GM10847 (cell line): ENCODE measurements around the gene VARS1.

Experiments used
- POLR2A ChIP-seq: IDR thresholded peaks from 2 replicates; pipeline ENCODE4 v1.6.1; 2011; ENCODE audit not compliant: insufficient read length; ENCODE audit errors: extremely low read depth

Gene VARS1

DNA sequence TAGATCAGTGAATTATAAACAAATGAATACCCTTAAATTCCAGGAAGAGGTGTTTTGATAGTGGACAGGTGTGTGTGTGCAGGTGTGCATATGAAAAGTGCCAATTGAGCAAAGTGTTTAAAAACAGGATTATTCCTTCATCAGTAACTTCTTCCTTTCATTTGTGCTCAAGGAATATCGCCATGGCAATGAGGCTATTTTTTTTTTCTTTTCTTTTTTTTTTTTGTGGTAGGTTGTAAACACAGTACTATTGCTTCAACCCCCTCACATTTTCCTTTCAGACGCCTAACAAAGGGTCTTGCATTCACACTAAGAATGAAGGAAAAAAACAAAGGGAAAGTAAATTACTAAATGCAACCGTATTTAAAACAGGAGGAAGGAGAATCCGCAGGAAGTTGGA lies 30.0 kb upstream of the VARS1 start:
- no peak for TF ChIP-seq POLR2A

- no peak for TF ChIP-seq POLR2A
These were observed 26.7 kb upstream of the VARS1 start for GRCh38 chr6:31822036-31822821.

GRCh38 chr6:31821301-31822035 lies 25.9 kb upstream of the VARS1 start:
- peak; percentile 67 for TF ChIP-seq POLR2A

- no peak for TF ChIP-seq POLR2A
These were observed 24.3 kb upstream of the VARS1 start for GRCh38 chr6:31819871-31820299.

- peak; percentile 57 for TF ChIP-seq POLR2A
These were observed 19.7 kb upstream of the VARS1 start, which contains the start of the genes HSPA1A and HSPA1L for GRCh38 chr6:31815025-31815838. Gene HSPA1A, plus strand, starts transcription at chr6:31815543. Its CDS starts 214 bp downstream, at chr6:31815757. Gene HSPA1L, minus strand, starts transcription at chr6:31815283. Its CDS starts 3,311 bp downstream, at chr6:31811972.

- TF ChIP-seq POLR2A = no peak
These were observed 19.1 kb upstream of the VARS1 start for GRCh38 chr6:31814677-31815024.

- no peak for TF ChIP-seq POLR2A
These were observed 17.9 kb upstream of the VARS1 start for GRCh38 chr6:31813465-31813849.

DNA sequence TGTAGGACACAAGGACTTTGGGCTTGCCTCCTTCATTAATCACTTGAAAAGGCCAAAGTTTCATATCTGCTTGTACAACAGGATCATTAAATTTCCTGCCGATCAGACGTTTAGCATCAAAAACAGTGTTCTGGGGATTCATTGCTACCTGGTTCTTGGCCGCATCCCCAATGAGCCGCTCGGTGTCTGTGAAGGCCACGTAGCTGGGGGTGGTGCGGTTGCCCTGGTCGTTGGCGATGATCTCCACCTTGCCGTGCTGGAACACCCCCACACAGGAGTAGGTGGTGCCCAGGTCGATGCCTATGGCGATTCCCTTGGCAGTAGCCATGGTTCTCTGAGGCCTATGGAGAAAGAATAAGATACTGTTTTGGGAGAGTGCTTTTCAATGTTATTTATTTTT lies 16.1 kb upstream of the VARS1 start:
- no peak for TF ChIP-seq POLR2A

DNA sequence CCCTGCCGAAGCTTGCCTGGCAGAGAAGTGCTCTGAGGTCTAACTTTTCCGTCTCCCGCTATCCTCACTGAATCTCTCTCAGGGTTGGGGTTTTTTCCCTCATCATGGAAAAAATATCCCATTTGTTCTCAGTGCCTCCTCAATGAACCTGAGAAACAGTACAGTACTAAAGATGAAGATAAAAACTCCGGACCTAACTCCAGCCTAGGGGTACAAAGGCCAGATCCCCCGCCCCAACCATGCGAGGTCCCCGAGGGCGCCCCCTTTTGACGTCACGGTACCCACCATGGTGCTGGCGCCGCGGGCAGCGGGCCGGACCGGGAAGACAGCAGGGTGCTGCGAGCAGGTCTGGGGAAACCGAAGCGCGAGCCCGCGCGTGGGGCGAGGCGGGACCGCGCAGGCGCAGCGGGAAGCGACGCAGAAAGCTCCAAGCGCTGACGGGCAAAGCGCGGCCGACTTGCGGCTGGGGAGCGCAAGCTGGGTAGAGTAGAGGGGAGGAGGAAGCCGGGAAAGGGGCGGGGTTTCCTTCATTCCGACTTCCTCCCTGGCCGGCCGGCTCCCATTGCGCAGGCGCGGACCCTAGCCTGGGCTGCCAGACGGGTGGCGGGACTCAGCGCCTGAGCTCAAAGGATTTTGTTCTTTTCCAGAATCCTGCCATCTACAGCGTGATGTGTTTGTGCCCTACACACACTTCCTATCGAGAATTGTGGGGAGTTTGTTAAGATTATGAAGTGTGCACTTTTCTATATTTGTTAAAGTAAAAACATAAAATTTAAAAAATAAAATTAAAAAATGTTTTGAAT lies 11.1 kb upstream of the VARS1 start, which contains the start of gene LSM2:
Gene LSM2, minus strand, starts transcription at position 497 of the 803 bp plus-strand sequence. Its CDS starts 209 bp downstream, at position 288.
- TF ChIP-seq POLR2A = peak; percentile 85

- TF ChIP-seq POLR2A = no peak
These were observed 10.5 kb upstream of the VARS1 start for GRCh38 chr6:31805939-31806469.

GRCh38 chr6:31799781-31800180 lies 4.2 kb upstream of the VARS1 start:
- no peak for TF ChIP-seq POLR2A

GRCh38 chr6:31797588-31797987 lies 2.0 kb upstream of the VARS1 start:
- TF ChIP-seq POLR2A = no peak

DNA sequence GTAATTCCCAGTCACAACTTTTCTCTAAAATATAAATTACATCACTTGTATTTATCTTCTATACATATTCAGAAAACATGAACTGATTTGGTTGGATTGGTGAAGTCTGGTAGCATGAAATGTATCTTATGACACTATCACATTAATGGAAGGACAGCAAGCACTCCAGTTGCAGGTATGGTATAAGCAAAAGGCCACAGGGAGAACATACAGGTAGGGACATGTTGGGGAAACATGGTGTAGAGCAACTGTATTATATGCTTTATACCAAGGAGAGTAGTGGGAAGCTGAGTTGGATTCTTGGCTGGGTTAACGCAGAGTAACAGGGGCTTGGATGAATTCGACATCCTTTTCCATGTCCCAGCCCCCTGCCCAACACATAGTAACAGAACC lies 1.4 kb upstream of the VARS1 start:
- no peak for TF ChIP-seq POLR2A

DNA sequence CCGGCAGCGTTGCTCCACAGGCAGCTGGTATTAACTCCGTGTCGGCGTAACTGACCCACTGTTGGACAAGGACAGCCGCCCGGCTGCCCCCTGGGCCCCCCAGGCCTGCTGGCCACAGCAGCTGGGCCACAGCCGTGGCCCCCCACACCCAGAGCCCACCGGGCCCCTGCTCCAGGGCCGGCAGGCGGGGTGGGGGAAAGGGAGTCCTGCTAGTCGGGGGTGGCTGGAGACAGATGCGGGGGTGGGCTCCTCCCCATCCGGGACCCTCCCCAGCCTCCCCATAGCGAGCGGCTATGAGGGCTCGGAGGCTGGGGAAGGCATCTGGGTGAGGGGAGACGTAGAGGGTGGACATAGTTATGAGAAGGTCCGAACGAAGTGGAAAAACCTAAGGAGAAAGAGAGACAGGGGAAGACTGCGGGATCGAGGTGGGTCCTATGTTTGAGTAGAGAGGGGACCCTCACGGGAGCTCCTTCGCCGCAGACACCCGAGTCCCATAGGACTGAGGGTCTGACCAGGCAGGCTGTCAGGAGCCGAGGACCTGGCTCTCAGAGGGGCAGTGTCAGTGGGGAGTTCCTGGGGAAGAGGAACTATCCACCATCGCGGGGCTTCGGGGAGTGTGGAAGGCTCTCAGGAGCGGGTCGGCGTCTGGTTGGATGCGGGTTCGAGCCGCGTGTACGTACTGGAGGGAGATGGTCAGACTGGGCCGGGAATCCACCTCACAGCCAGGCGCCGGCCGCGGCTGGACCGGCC lies 511 bp downstream of the VARS1 start:
- no peak for TF ChIP-seq POLR2A

- no peak for TF ChIP-seq POLR2A
These were observed 1.2 kb downstream of the VARS1 start for GRCh38 chr6:31794294-31794865.
